Left lung (tissue), 10 donors: Measurements from ENCODE around the gene MOV10L1. TPM values are rescaled to one million over a fixed set of nuclear protein-coding genes. Genes with fewer than 3 reads are reported as not detected.

Source experiments
- ATAC-seq: fragments of 200-7000 bp; cut with Tn5 transposase; one replicate; pipeline ENCODE4 v1.9.1; 2020; ENCODE audit warnings: moderate library complexity
- DNase-seq, 4 donors: peaks; one replicate each; pipeline ENCODE4 v3.0.0-alpha.2; 2013 to 2020
- H3K27ac ChIP-seq, 2 donors: fragments of 200-600 bp; sonication (generic) in 1 of 2; one replicate each; pipeline versions ENCODE4 v1.5.0 to v1.8.0; 2020 to 2021
- H3K27me3 ChIP-seq, 2 donors: fragments of 200-600 bp; sonication (generic) in 1 of 2; one replicate each; pipeline versions ENCODE4 v1.5.0 to v1.8.0; 2020 to 2021
- H3K36me3 ChIP-seq, 2 donors: fragments of 200-600 bp; sonication (generic) in 1 of 2; one replicate each; pipeline versions ENCODE4 v1.5.0 to v1.8.0; 2020 to 2021
- H3K4me1 ChIP-seq, 2 donors: fragments of 200-600 bp; one replicate each; pipeline ENCODE4 v1.8.0; 2021
- H3K4me3 ChIP-seq, 2 donors: fragments of 200-600 bp; sonication (generic) in 1 of 2; one replicate each; pipeline versions ENCODE4 v1.5.0 to v1.8.0; 2020 to 2021; ENCODE audit warnings: mild to moderate bottlenecking in 1 of 2
- H3K9me3 ChIP-seq, 2 donors: fragments of 200-600 bp; sonication (generic) in 1 of 2; one replicate each; pipeline versions ENCODE4 v1.5.0 to v1.8.0; 2020 to 2021
- CTCF ChIP-seq, 2 donors: fragments of 200-600 bp; sonication (generic) in 1 of 2; IDR thresholded peaks; one replicate each; pipeline versions ENCODE4 v1.5.0 to v1.8.0; 2021; ENCODE audit warnings: antibody characterized with exemption in 2 of 2
- intact Hi-C, 2 donors: fragments of 100-400 bp; cut with DNase I; formaldehyde crosslinking; loops; one replicate each; pipeline versions ENCODE4 v1.11.2 to v1.14.2; 2022
- polyA plus RNA-seq, 6 donors: library from polyadenylated mRNA; unstranded; fragments of 120-200 nt; gene quantifications; one replicate each; pipeline ENCODE4 v1.2.1, GENCODE V29; 2013; ENCODE audit not compliant: insufficient read length in 6 of 6
- total RNA-seq, 2 donors: library from RNA; stranded (reverse); fragmentation: NEBNext Ultra II Directional; extraction: Animal tissue kit (Norgen Biotek cat#: 25700); gene quantifications; one replicate each; pipeline ENCODE4 v1.2.1, GENCODE V29; 2021
- donor health status: DM: no; HTN: yes; CAD: no.
- donor health status: DM: no; HTN: no; CAD: no.

MOV10L1 gene
- total and polyA plus RNA-seq, 8 donors: 0.37 to 4.7 (median 2.2) TPM

- Histone ChIP-seq H3K36me3 (no peaks in the 10 kb centered on the region), H3K9me3 (no peaks in the 10 kb centered on the region), H3K27me3 (peaks cover 0 to 61% of the 10 kb centered on the region in 2 donors), H3K4me3 (no peak overlapping the region), H3K4me1 (no peaks in the 10 kb centered on the region), H3K27ac (no peak overlapping the region)
- TF ChIP-seq CTCF (IDR thresholded peaks at IDR 0.05): no peak
- intact Hi-C loops: no loop called here
- DNase-seq (peak in 1 of 4 donors; percentile 69), ATAC-seq (no peak)
Observed at GRCh38 chr22:50045211-50046018, 44.4 kb upstream of the MOV10L1 start.

- no peaks in the 10 kb centered on the region for H3K36me3 ChIP-seq
- no peak for TF ChIP-seq CTCF (IDR thresholded peaks at IDR 0.05)
- H3K27me3 ChIP-seq: peaks cover 0 to 61% of the 10 kb centered on the region in 2 donors
- H3K27ac ChIP-seq: no peak overlapping the region
- ATAC-seq (no peak), DNase-seq (peak in 1 of 4 donors; percentile 53)
- H3K4me3 ChIP-seq: no peak overlapping the region
- H3K4me1 ChIP-seq: no peaks in the 10 kb centered on the region
- intact Hi-C loops: no loop called here
- H3K9me3 ChIP-seq: no peaks in the 10 kb centered on the region
Observed at GRCh38 chr22:50046019-50046415, 43.8 kb upstream of the MOV10L1 start.

- TF ChIP-seq CTCF (IDR thresholded peaks at IDR 0.05): no peak
- intact Hi-C loops: no loop called here
Observed at GRCh38 chr22:50046481-50047245, 43.1 kb upstream of the MOV10L1 start.

GRCh38 chr22:50047346-50047745 lies 42.5 kb upstream of the MOV10L1 start:
- peaks cover 0 to 53% of the 10 kb centered on the region in 2 donors for H3K27me3 ChIP-seq
- H3K4me3 ChIP-seq: no peak overlapping the region
- no peak overlapping the region for H3K27ac ChIP-seq
- no peaks in the 10 kb centered on the region for H3K36me3 ChIP-seq
- no peak for TF ChIP-seq CTCF (IDR thresholded peaks at IDR 0.05)
- DNase-seq (peak in 1 of 4 donors; percentile 47), ATAC-seq (no peak)
- H3K9me3 ChIP-seq: no peaks in the 10 kb centered on the region
- intact Hi-C loops: no loop called here
- H3K4me1 ChIP-seq: no peaks in the 10 kb centered on the region

More at GRCh38 chr22:50046481-50047245, 43.1 kb upstream of the MOV10L1 start:
- ATAC-seq: no peak
- Histone ChIP-seq H3K27me3 (peaks cover 0 to 59% of the 10 kb centered on the region in 2 donors), H3K36me3 (no peaks in the 10 kb centered on the region), H3K9me3 (no peaks in the 10 kb centered on the region), H3K27ac (no peak overlapping the region), H3K4me1 (no peaks in the 10 kb centered on the region), H3K4me3 (no peak overlapping the region)
- DNase-seq: peak in 1 of 4 donors; percentile 76
